Ovary (tissue), 3 donors: ENCODE results near the gene CCBE1.

Experiments used
- EP300 ChIP-seq: sonication (generic); formaldehyde crosslinking; IDR thresholded peaks from one replicate; pipeline ENCODE4 v1.6.1; 2017; ENCODE audit warnings: antibody characterized with exemption
- POLR2A ChIP-seq: fragments of 450-650 bp; IDR thresholded peaks from one replicate; pipeline ENCODE4 v1.6.1; 2017; ENCODE audit warnings: antibody characterized with exemption, mild to moderate bottlenecking, moderate library complexity
- TF ChIP-seq, protein P1 (sequence below), 3 donors: fragments of 450-650 bp in 2 of 3; fragments of 200-600 bp in 1 of 3; IDR thresholded peaks; one replicate each; pipeline versions ENCODE4 v1.5.1 to v1.8.0; 2016 to 2022; ENCODE audit warnings: antibody characterized with exemption in 3 of 3, mild to moderate bottlenecking in 1 of 3
- donor health status: DM: no; HTN: no; CAD: no.

DNA sequence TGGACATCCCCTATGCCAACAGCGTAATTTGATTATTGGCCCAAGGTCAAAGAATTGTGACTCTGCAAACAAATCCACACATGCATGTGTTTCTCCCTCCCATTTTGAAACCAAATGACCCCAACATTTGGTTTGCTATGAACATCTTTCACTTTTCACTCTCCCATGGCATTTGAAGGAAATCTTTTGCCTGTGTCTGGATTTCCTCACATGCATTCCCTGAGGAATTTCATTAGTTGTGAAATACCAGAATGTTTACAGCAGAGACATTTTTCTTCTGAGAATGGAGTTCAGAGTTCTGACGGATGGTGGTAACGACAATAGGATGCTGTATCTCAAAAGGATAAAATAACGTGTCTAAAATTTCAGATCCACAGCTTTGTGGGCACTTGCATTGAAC, 277.8 kb downstream of the CCBE1 start:
- TF ChIP-seq, protein P1, sequence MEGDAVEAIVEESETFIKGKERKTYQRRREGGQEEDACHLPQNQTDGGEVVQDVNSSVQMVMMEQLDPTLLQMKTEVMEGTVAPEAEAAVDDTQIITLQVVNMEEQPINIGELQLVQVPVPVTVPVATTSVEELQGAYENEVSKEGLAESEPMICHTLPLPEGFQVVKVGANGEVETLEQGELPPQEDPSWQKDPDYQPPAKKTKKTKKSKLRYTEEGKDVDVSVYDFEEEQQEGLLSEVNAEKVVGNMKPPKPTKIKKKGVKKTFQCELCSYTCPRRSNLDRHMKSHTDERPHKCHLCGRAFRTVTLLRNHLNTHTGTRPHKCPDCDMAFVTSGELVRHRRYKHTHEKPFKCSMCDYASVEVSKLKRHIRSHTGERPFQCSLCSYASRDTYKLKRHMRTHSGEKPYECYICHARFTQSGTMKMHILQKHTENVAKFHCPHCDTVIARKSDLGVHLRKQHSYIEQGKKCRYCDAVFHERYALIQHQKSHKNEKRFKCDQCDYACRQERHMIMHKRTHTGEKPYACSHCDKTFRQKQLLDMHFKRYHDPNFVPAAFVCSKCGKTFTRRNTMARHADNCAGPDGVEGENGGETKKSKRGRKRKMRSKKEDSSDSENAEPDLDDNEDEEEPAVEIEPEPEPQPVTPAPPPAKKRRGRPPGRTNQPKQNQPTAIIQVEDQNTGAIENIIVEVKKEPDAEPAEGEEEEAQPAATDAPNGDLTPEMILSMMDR (IDR thresholded peaks at IDR 0.05) = no peak
- TF ChIP-seq EP300 (no peak), POLR2A (no peak)
